GM18861 (cell line): ENCODE measurements around the gene OR5F1.

Experiments
- ATAC-seq: cut with Tn5 transposase; IDR thresholded peaks from one replicate; pipeline ENCODE4 v1.9.1; 2021; ENCODE audit not compliant: unreplicated experiment

OR5F1 gene

GRCh38 chr11:55994525-55994924 is at the start of gene OR5F1:
OR5F1 (minus strand) TSS chr11:55994625; CDS start chr11:55994625, 0 bp downstream.
- ATAC-seq = no peak

- ATAC-seq = no peak
Observed at GRCh38 chr11:56027354-56027753, 32.9 kb upstream of the OR5F1 start, which contains the start of gene OR5AS1. OR5AS1 (plus strand) TSS chr11:56027654; CDS start chr11:56030419, 2,765 bp downstream.

- no peak for ATAC-seq
Observed at GRCh38 chr11:56013805-56014204, 19.4 kb upstream of the OR5F1 start.

GRCh38 chr11:56010716-56011115 is 16.3 kb upstream of the OR5F1 start:
- no peak for ATAC-seq

- no peak for ATAC-seq
Observed at GRCh38 chr11:55970935-55971334, 23.5 kb downstream of the OR5F1 start.

- no peak for ATAC-seq
Observed at GRCh38 chr11:55969845-55970244, 24.6 kb downstream of the OR5F1 start, which contains the start of gene OR10AG1. OR10AG1 (minus strand) TSS chr11:55969945; CDS start chr11:55969907, 38 bp downstream.

GRCh38 chr11:55967914-55968313 is 26.5 kb downstream of the OR5F1 start:
- ATAC-seq = no peak

- no peak for ATAC-seq
Observed at GRCh38 chr11:55966391-55966790, 28.0 kb downstream of the OR5F1 start.

- no peak for ATAC-seq
Observed at GRCh38 chr11:55956521-55956920, 37.9 kb downstream of the OR5F1 start.

GRCh38 chr11:55949330-55949729 is 45.1 kb downstream of the OR5F1 start:
- no peak for ATAC-seq
